H1 (cell line): Measurements from ENCODE around the gene ORMDL3. TPM values are rescaled to one million over a fixed set of nuclear protein-coding genes. Genes with fewer than 3 reads are reported as not detected.

ENCODE experiments used
- CTCF ChIA-PET: fragments of 300-600 bp; sonication (Branson Sonifier 250); formaldehyde crosslinking; loops from one replicate; lab custom pipeline; 2021; ENCODE audit not compliant: partially characterized antibody; lab: Charles Lee
- POLR2A ChIA-PET: fragments of 300-600 bp; sonication (Branson Sonifier 250); formaldehyde crosslinking; loops from one replicate; lab custom pipeline; 2021; ENCODE audit warnings: inconsistent platforms; ENCODE audit not compliant: partially characterized antibody; lab: Charles Lee
- DNase-seq, 2 experiments: peaks; one replicate each; pipeline versions ENCODE4 v3.0.0 to v3.0.0-alpha.2; 2010 to 2022; ENCODE audit warnings: low spot score in 2 of 2, low read depth in 1 of 2, mixed read lengths in 1 of 2
- FAIRE-seq: peaks from 2 replicates; lab custom pipeline; 2011; peaks lifted over from hg19 to GRCh38; lab: Jason Lieb, UNC
- H2AFZ ChIP-seq: 2 replicates; pipeline ENCODE4 v1.8.1; 2012; ENCODE audit warnings: low read length, inconsistent platforms
- H2AK5ac ChIP-seq: 2 replicates; pipeline ENCODE4 v1.6.1; 2013; ENCODE audit warnings: low read depth, low read length
- H2BK120ac ChIP-seq: replicated peaks from 2 replicates; pipeline ENCODE3; 2013; ENCODE audit warnings: low read depth, low read length, inconsistent platforms
- H2BK12ac ChIP-seq: 2 replicates; pipeline ENCODE4 v1.6.1; 2013; ENCODE audit warnings: low read depth, low read length
- H2BK15ac ChIP-seq: 2 replicates; pipeline ENCODE4 v1.6.1; 2013; ENCODE audit warnings: low read length
- H2BK20ac ChIP-seq: 2 replicates; pipeline ENCODE4 v1.6.1; 2013; ENCODE audit warnings: low read length
- H2BK5ac ChIP-seq: 2 replicates; pipeline ENCODE4 v1.6.1; 2013; ENCODE audit warnings: low read depth, low read length
- H3K14ac ChIP-seq: 2 replicates; pipeline ENCODE4 v1.6.1; 2013; ENCODE audit warnings: inconsistent platforms; ENCODE audit not compliant: insufficient read length
- H3K18ac ChIP-seq: 2 replicates; pipeline ENCODE4 v1.6.1; 2013; ENCODE audit warnings: low read length; ENCODE audit errors: extremely low read depth
- H3K23ac ChIP-seq: 2 replicates; pipeline ENCODE4 v1.6.1; 2013; ENCODE audit warnings: inconsistent platforms; ENCODE audit not compliant: insufficient read length
- H3K23me2 ChIP-seq: 2 replicates; pipeline ENCODE4 v1.6.1; 2013; ENCODE audit warnings: low read depth, low read length
- H3K27ac ChIP-seq: 2 replicates; pipeline ENCODE4 v1.6.1; 2011; ENCODE audit warnings: low read depth, low read length, inconsistent platforms
- H3K27me3 ChIP-seq, 4 experiments: replicated peaks in 1 of 4; 1 replicate in 1 of 4; 2 replicates in 3 of 4; pipeline versions ENCODE4 v1.6.1 to v1.8.1; 2011 to 2013; ENCODE audit warnings: low read length in 3 of 4, mild to moderate bottlenecking in 3 of 4, inconsistent platforms in 2 of 4, mixed read lengths in 2 of 4, moderate library complexity in 1 of 4; ENCODE audit not compliant: control insufficient read depth in 3 of 4, insufficient read depth in 3 of 4; ENCODE audit errors: extremely low read depth in 1 of 4
- H3K36me3 ChIP-seq, 4 experiments: 2 replicates each; pipeline versions ENCODE4 v1.6.1 to v1.8.1; 2011 to 2013; ENCODE audit warnings: mild to moderate bottlenecking in 4 of 4, low read length in 3 of 4, moderate library complexity in 2 of 4, control low read depth in 1 of 4, inconsistent platforms in 1 of 4; ENCODE audit not compliant: insufficient read depth in 4 of 4, control insufficient read depth in 2 of 4
- H3K4ac ChIP-seq: replicated peaks from 2 replicates; pipeline ENCODE3; 2013; ENCODE audit warnings: low read length, low read depth, mixed read lengths, inconsistent platforms; ENCODE audit not compliant: insufficient read length
- H3K4me1 ChIP-seq, 4 experiments: replicated peaks in 1 of 4; 1 replicate in 1 of 4; 2 replicates in 3 of 4; pipeline versions ENCODE4 v1.6.1 to v1.8.1; 2011 to 2013; ENCODE audit warnings: low read length in 3 of 4, inconsistent platforms in 2 of 4, mixed read lengths in 1 of 4; ENCODE audit not compliant: insufficient read depth in 4 of 4, control insufficient read depth in 3 of 4
- H3K4me2 ChIP-seq, 2 experiments: 2 replicates each; pipeline versions ENCODE4 v1.6.1 to v1.8.1; 2011 to 2013; ENCODE audit warnings: low read depth in 2 of 2, low read length in 2 of 2, control low read depth in 1 of 2, inconsistent platforms in 1 of 2, mild to moderate bottlenecking in 1 of 2; ENCODE audit not compliant: insufficient read depth in 1 of 2
- H3K4me3 ChIP-seq, 4 experiments: fragments of 200-600, 300-600 bp in 1 of 4; sonication (generic), shearing (Covaris generic), sonication (Bioruptor Twin) in 1 of 4; 2 replicates each; pipeline versions ENCODE4 v1.5.1 to v1.8.1; 2011 to 2016; ENCODE audit warnings: low read length in 4 of 4, low read depth in 3 of 4, control low read depth in 2 of 4, inconsistent platforms in 2 of 4, mild to moderate bottlenecking in 2 of 4, mixed read lengths in 1 of 4, moderate library complexity in 1 of 4; ENCODE audit not compliant: insufficient read depth in 2 of 4; ENCODE audit errors: extremely low read depth in 1 of 4
- H3K56ac ChIP-seq: replicated peaks from 2 replicates; pipeline ENCODE3; 2013; ENCODE audit warnings: low read depth, mild to moderate bottlenecking, mixed read lengths, low read length, inconsistent platforms; ENCODE audit not compliant: insufficient read length
- H3K79me1 ChIP-seq: 2 replicates; pipeline ENCODE4 v1.6.1; 2013; ENCODE audit warnings: low read depth, low read length, control low read depth
- H3K79me2 ChIP-seq, 2 experiments: 2 replicates each; pipeline versions ENCODE4 v1.6.1 to v1.8.1; 2012 to 2013; ENCODE audit warnings: low read length in 2 of 2, mild to moderate bottlenecking in 2 of 2, inconsistent platforms in 1 of 2; ENCODE audit not compliant: insufficient read depth in 2 of 2, control insufficient read depth in 1 of 2
- H3K9ac ChIP-seq, 4 experiments: replicated peaks in 1 of 4; 1 replicate in 1 of 4; 2 replicates in 3 of 4; pipeline versions ENCODE4 v1.6.1 to v1.8.1; 2011 to 2013; ENCODE audit warnings: low read depth in 3 of 4, low read length in 3 of 4, control low read depth in 2 of 4, mild to moderate bottlenecking in 2 of 4, moderate library complexity in 2 of 4, inconsistent platforms in 1 of 4; ENCODE audit errors: extremely low read depth in 1 of 4
- H3K9me3 ChIP-seq, 2 experiments: 2 replicates each; pipeline versions ENCODE4 v1.6.1 to v1.8.1; 2012 to 2013; ENCODE audit warnings: mild to moderate bottlenecking in 2 of 2, moderate library complexity in 2 of 2, control low read depth in 1 of 2, inconsistent platforms in 1 of 2, low read depth in 1 of 2, low read length in 1 of 2, mixed read lengths in 1 of 2; ENCODE audit not compliant: insufficient read depth in 2 of 2
- H4K20me1 ChIP-seq, 2 experiments: replicated peaks in 1 of 2; 2 replicates each; pipeline versions ENCODE3 to v1.8.1; 2011 to 2013; ENCODE audit warnings: inconsistent platforms in 2 of 2, low read length in 2 of 2, mild to moderate bottlenecking in 1 of 2; ENCODE audit not compliant: insufficient read depth in 2 of 2, control insufficient read depth in 1 of 2
- H4K5ac ChIP-seq: 2 replicates; pipeline ENCODE4 v1.6.1; 2013; ENCODE audit warnings: low read length, low read depth, mixed read lengths, inconsistent platforms; ENCODE audit not compliant: insufficient read length
- H4K8ac ChIP-seq: 2 replicates; pipeline ENCODE4 v1.8.0; 2013; ENCODE audit warnings: mild to moderate bottlenecking, moderate library complexity, low read length, inconsistent platforms; ENCODE audit not compliant: insufficient read depth; ENCODE audit errors: extremely low read depth
- H4K91ac ChIP-seq: replicated peaks from 2 replicates; pipeline ENCODE3; 2013; ENCODE audit warnings: low read length, mixed read lengths, inconsistent platforms; ENCODE audit not compliant: insufficient read length
- CBX5 ChIP-seq: fragments of 300-800, 300-1000 bp; sonication (generic); IDR thresholded peaks from 2 replicates; pipeline ENCODE4 v1.7.1; 2016; ENCODE audit warnings: antibody characterized with exemption, low read length, low read depth
- CTBP2 ChIP-seq: IDR thresholded peaks from 2 replicates; pipeline ENCODE4 v1.7.0; 2011; ENCODE audit warnings: borderline replicate concordance, mild to moderate bottlenecking, moderate library complexity, mixed read lengths, low read length; ENCODE audit not compliant: insufficient read depth, insufficient read length
- EP300 ChIP-seq, 2 experiments: IDR thresholded peaks; 1 replicate in 1 of 2; 2 replicates in 1 of 2; pipeline ENCODE4 v1.6.1; 2011 to 2012; ENCODE audit warnings: low read depth in 2 of 2, low read length in 2 of 2, mild to moderate bottlenecking in 2 of 2, borderline replicate concordance in 1 of 2, inconsistent platforms in 1 of 2, moderate library complexity in 1 of 2
- EZH2 ChIP-seq: fragments of 200-600 bp; sonication (generic); IDR thresholded peaks from 2 replicates; pipeline ENCODE4 v1.7.1; 2012; ENCODE audit warnings: low read depth, mild to moderate bottlenecking, moderate library complexity, low read length, inconsistent platforms; ENCODE audit not compliant: severe bottlenecking
- HDAC6 ChIP-seq: IDR thresholded peaks from one replicate; pipeline ENCODE4 v1.7.1; 2012; ENCODE audit warnings: low read depth, mild to moderate bottlenecking, inconsistent platforms, low read length, moderate library complexity
- KDM5A ChIP-seq: fragments of 200-600 bp; IDR thresholded peaks from 2 replicates; pipeline ENCODE4 v1.7.1; 2012; ENCODE audit warnings: mild to moderate bottlenecking, low read length, inconsistent platforms, mixed read lengths
- MAFK ChIP-seq: IDR thresholded peaks from 2 replicates; pipeline ENCODE4 v1.6.1; 2012; ENCODE audit warnings: low read depth, mild to moderate bottlenecking, improper control_type of control experiment, low read length
- POLR2A ChIP-seq, 2 experiments: IDR thresholded peaks; 1 replicate in 1 of 2; 2 replicates in 1 of 2; pipeline ENCODE4 v1.6.1; 2011; ENCODE audit warnings: low read depth in 2 of 2, low read length in 2 of 2, mild to moderate bottlenecking in 2 of 2; ENCODE audit errors: control extremely low read depth in 1 of 2
- RNF2 ChIP-seq: fragments of 200-900, 300-1000 bp; sonication (generic); IDR thresholded peaks from 2 replicates; pipeline ENCODE4 v1.7.1; 2016; ENCODE audit warnings: borderline replicate concordance, low read depth, mild to moderate bottlenecking, antibody characterized with exemption, low read length; ENCODE audit not compliant: poor library complexity, severe bottlenecking; ENCODE audit errors: missing control alignments
- RXRA ChIP-seq: IDR thresholded peaks from 2 replicates; pipeline ENCODE4 v1.6.1; 2011; ENCODE audit warnings: low read depth, mild to moderate bottlenecking, low read length, moderate library complexity; ENCODE audit not compliant: insufficient read depth
- SAP30 ChIP-seq: fragments of 300-600 bp; sonication (generic); IDR thresholded peaks from 2 replicates; pipeline ENCODE4 v1.7.1; 2012; ENCODE audit warnings: low read length, moderate library complexity, mild to moderate bottlenecking, inconsistent platforms; ENCODE audit not compliant: insufficient read depth, insufficient replicate concordance
- SRF ChIP-seq: IDR thresholded peaks from 2 replicates; pipeline ENCODE4 v1.6.1; 2011; ENCODE audit warnings: mild to moderate bottlenecking, low read depth, low read length, moderate library complexity
- TBP ChIP-seq: IDR thresholded peaks from 2 replicates; pipeline ENCODE4 v1.6.1; 2011; ENCODE audit warnings: low read depth, low read length, improper control_type of control experiment
- YY1 ChIP-seq: IDR thresholded peaks from 2 replicates; pipeline ENCODE4 v1.6.1; 2011; ENCODE audit warnings: low read depth, mild to moderate bottlenecking, low read length
- WGBS, 2 experiments: shearing (Covaris generic) in 1 of 2; methylation state at CpG; one replicate each; pipeline versions ENCODE4 v1.1.6 to v1.1.7; 2013 to 2015; ENCODE audit warnings: low lambda C conversion rate in 2 of 2, mixed read lengths in 2 of 2, inconsistent platforms in 1 of 2, low coverage in 1 of 2, missing lambda C conversion rate in 1 of 2; ENCODE audit not compliant: insufficient replicate concordance in 2 of 2, insufficient coverage in 1 of 2, insufficient read length in 1 of 2; ENCODE audit errors: extremely low coverage in 1 of 2, missing lambda C conversion rate in 1 of 2; 5-methylcytosine and 5-hydroxymethylcytosine counted together
- polyA plus RNA-seq, 7 experiments: library from polyadenylated mRNA; depleted of rRNA in 3 of 7; stranded (reverse) in 5 of 7; unstranded in 2 of 7; fragments of >200 nt in 5 of 7; fragments of 200-250 nt in 2 of 7; gene quantifications; 1 replicate in 5 of 7; 2 replicates in 1 of 7; 4 replicates in 1 of 7; pipeline versions ENCODE4 v1.2.1 to v1.2.3, GENCODE V29; 2011 to 2013; ENCODE audit warnings: missing spikeins in 2 of 7, mixed read lengths in 2 of 7
- total RNA-seq: library from RNA; stranded (reverse); fragmentation: NEBNext Ultra II Directional; extraction: Animal tissue kit (Norgen Biotek cat#: 25700); gene quantifications from 2 replicates; pipeline ENCODE4 v1.2.1, GENCODE V29; 2021

Gene ORMDL3
- total and polyA plus RNA-seq, 2 of the 8 experiments (the other 6 are each of a cell fraction or from before 2014, with no cell fraction given) = 50.4 to 108 TPM

- Histone ChIP-seq H3K36me3 (no peaks in the 10 kb centered on the region), H2AK5ac (no peak overlapping the region), H4K20me1 (no peaks in the 10 kb centered on the region), H2BK15ac (no peak overlapping the region), H3K4me3 (no peak overlapping the region), H3K4me1 (peaks cover 0 to 7% (median 4%) of the 10 kb centered on the region in 4 experiments; a peak in 5 of 7 replicates), H4K8ac (no peak overlapping the region), H3K79me1 (no peaks in the 10 kb centered on the region), H2BK5ac (no peak overlapping the region), H3K23me2 (0 out of 2 replicates have a peak, but pooled peaks cover 2% of the 10 kb centered on the region), H3K4ac (no peak overlapping the region), H3K27ac (no peak overlapping the region), H2BK120ac (no peak overlapping the region), H4K5ac (no peak overlapping the region), H3K4me2 (no peak overlapping the region), H3K9me3 (no peaks in the 10 kb centered on the region), H2BK12ac (no peak overlapping the region), H3K23ac (no peak overlapping the region), H3K18ac (no peak overlapping the region), H3K27me3 (no peaks in the 10 kb centered on the region; a peak in 1 of 7 replicates), H3K79me2 (no peaks in the 10 kb centered on the region), H3K9ac (no peak overlapping the region), H2BK20ac (no peak overlapping the region), H4K91ac (no peak overlapping the region), H2AFZ (no peak overlapping the region), H3K14ac (no peak overlapping the region), H3K56ac (no peak overlapping the region)
- 73% methylated on average over 3 of the region's 3 CpGs; no CpG with 5 or more reads in 1 of the 2 experiments for WGBS, 2 experiments
- no peak for DNase-seq
- no peak for FAIRE-seq
- ChIA-PET CTCF (interaction anchor here (1.8 kb wide), 1 partner anchor 9 kb away, joined by 6 read pairs; no protein-coding TSS in a partner anchor), POLR2A (no interaction called here)
- no peak for TF ChIP-seq SAP30
- TF ChIP-seq EZH2 = no peak
- no peak for TF ChIP-seq SRF
- no peak for TF ChIP-seq RXRA
- TF ChIP-seq TBP = no peak
- TF ChIP-seq EP300 (IDR thresholded peaks at IDR 0.05; ENCODE audit: borderline replicate concordance in 1 of 2, low read depth in 2 of 2, low read length in 2 of 2) = no peak
- TF ChIP-seq CBX5 = no peak
- no peak for TF ChIP-seq MAFK
- no peak for TF ChIP-seq CTBP2
- TF ChIP-seq POLR2A (IDR thresholded peaks at IDR 0.05; ENCODE audit: control extremely low read depth in 1 of 2, low read depth in 2 of 2, low read length in 2 of 2) = no peak
- no peak for TF ChIP-seq RNF2
- no peak for TF ChIP-seq HDAC6
- TF ChIP-seq KDM5A = no peak
- no peak for TF ChIP-seq YY1
Observed at GRCh38 chr17:39935909-39936308, 8.5 kb upstream of the ORMDL3 start.
